Sigmoid colon (tissue), 4 donors: ENCODE measurements around the gene SKAP1.

Experiments used
- EP300 ChIP-seq, 4 donors: sonication (generic); formaldehyde crosslinking; IDR thresholded peaks; one replicate each; pipeline ENCODE4 v1.6.1; 2017; ENCODE audit warnings: antibody characterized with exemption in 4 of 4
- POLR2A ChIP-seq, 2 donors: fragments of 450-650 bp; IDR thresholded peaks; one replicate each; pipeline ENCODE4 v1.6.1; 2016; ENCODE audit warnings: antibody characterized with exemption in 2 of 2, mild to moderate bottlenecking in 2 of 2, moderate library complexity in 2 of 2
- TF ChIP-seq, protein P1 (sequence below), 4 experiments: fragments of 450-650 bp in 3 of 4; fragments of 200-600 bp in 1 of 4; IDR thresholded peaks; one replicate each; pipeline ENCODE4 v1.5.1; 2016 to 2019; ENCODE audit warnings: antibody characterized with exemption in 4 of 4, mild to moderate bottlenecking in 3 of 4, moderate library complexity in 2 of 4

DNA sequence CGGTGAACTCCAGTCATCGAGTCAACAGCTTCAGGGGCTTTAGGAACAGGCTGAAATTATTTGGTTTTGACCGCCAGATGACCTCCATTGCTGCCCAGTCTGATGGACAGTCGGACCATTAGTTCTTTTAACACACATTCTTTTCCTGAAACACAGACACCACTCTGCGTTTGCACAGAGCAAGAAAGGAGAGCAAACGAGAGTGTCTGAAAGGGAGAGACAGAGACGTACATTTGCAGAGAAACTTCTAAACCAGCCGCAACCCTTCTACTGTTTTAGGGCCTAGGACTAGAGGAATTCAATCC is 166.3 kb downstream of the SKAP1 start:
- TF ChIP-seq, protein P1, sequence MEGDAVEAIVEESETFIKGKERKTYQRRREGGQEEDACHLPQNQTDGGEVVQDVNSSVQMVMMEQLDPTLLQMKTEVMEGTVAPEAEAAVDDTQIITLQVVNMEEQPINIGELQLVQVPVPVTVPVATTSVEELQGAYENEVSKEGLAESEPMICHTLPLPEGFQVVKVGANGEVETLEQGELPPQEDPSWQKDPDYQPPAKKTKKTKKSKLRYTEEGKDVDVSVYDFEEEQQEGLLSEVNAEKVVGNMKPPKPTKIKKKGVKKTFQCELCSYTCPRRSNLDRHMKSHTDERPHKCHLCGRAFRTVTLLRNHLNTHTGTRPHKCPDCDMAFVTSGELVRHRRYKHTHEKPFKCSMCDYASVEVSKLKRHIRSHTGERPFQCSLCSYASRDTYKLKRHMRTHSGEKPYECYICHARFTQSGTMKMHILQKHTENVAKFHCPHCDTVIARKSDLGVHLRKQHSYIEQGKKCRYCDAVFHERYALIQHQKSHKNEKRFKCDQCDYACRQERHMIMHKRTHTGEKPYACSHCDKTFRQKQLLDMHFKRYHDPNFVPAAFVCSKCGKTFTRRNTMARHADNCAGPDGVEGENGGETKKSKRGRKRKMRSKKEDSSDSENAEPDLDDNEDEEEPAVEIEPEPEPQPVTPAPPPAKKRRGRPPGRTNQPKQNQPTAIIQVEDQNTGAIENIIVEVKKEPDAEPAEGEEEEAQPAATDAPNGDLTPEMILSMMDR (IDR thresholded peaks at IDR 0.05), result no peak
- TF ChIP-seq POLR2A (IDR thresholded peaks at IDR 0.05) (no peak), EP300 (IDR thresholded peaks at IDR 0.05) (no peak)
